Activated CD4-positive, alpha-beta T cell treated with anti-CD3 and anti-CD28 coated beads, Interleukin-10, Interleukin-2, amounts not matched to agents 100 ng/mL and 50 ng/mL, durations not matched to agents 16 hours and 8 hours (primary cell): Measurements from ENCODE around the gene PPIH.
"Not testable (repeated sequence)": the region's sequence is repeated elsewhere in the genome, so short reads cannot be mapped to it uniquely, and the experiment has no call there.

Source experiments
- DNase-seq: peaks from one replicate; pipeline ENCODE4 v3.0.0-alpha.2; 2020

PPIH gene

GRCh38 chr1:42657981-42658876, at the start of gene PPIH:
PPIH (plus strand) TSS chr1:42658423; CDS start chr1:42658447, 24 bp downstream.
- peak; percentile 97 for DNase-seq

- DNase-seq: no peak
Observed at GRCh38 chr1:42613803-42614131, 44.5 kb upstream of the PPIH start.

- DNase-seq: no peak
Observed at GRCh38 chr1:42618866-42619265, 39.4 kb upstream of the PPIH start.

- no peak for DNase-seq
Observed at GRCh38 chr1:42620307-42620706, 37.9 kb upstream of the PPIH start.

- DNase-seq: not testable (repeated sequence)
Observed at GRCh38 chr1:42621180-42621579, 37.0 kb upstream of the PPIH start.

- DNase-seq: not testable (repeated sequence)
Observed at GRCh38 chr1:42627205-42627604, 31.0 kb upstream of the PPIH start.

GRCh38 chr1:42639116-42639515, 19.1 kb upstream of the PPIH start:
- DNase-seq: no peak

GRCh38 chr1:42646056-42646455, 12.2 kb upstream of the PPIH start:
- no peak for DNase-seq

- no peak for DNase-seq
Observed at GRCh38 chr1:42657201-42657600, 1.0 kb upstream of the PPIH start.

- no peak for DNase-seq
Observed at GRCh38 chr1:42658877-42659337, 684 bp downstream of the PPIH start.

- DNase-seq: peak; percentile 75
Observed at GRCh38 chr1:42660907-42661500, 2.8 kb downstream of the PPIH start.

GRCh38 chr1:42669936-42670335, 11.7 kb downstream of the PPIH start:
- no peak for DNase-seq

- DNase-seq: no peak
Observed at GRCh38 chr1:42670425-42670824, 12.2 kb downstream of the PPIH start.

- DNase-seq: no peak
Observed at GRCh38 chr1:42674214-42674613, 16.0 kb downstream of the PPIH start.

GRCh38 chr1:42674682-42675081, 16.5 kb downstream of the PPIH start:
- no peak for DNase-seq

- DNase-seq: no peak
Observed at GRCh38 chr1:42675467-42675866, 17.2 kb downstream of the PPIH start.

- DNase-seq: no peak
Observed at GRCh38 chr1:42676534-42677087, 18.4 kb downstream of the PPIH start.

GRCh38 chr1:42679364-42679983, 21.3 kb downstream of the PPIH start:
- DNase-seq: no peak

GRCh38 chr1:42680055-42680454, 21.8 kb downstream of the PPIH start:
- no peak for DNase-seq

GRCh38 chr1:42680921-42681683, 22.9 kb downstream of the PPIH start:
- DNase-seq: peak; percentile 37

- peak; percentile 98 for DNase-seq
Observed at GRCh38 chr1:42681741-42682483, 23.7 kb downstream of the PPIH start, which contains the start of gene YBX1. YBX1 (plus strand) TSS chr1:42682418; CDS start chr1:42682566, 148 bp downstream.

- not testable (repeated sequence) for DNase-seq
Observed at GRCh38 chr1:42682484-42682738, 24.2 kb downstream of the PPIH start.
